RCC 7860 (cell line): ENCODE measurements around the gene PBX1.
"Not testable (repeated sequence)": the region's sequence is repeated elsewhere in the genome, so short reads cannot be mapped to it uniquely, and the experiment has no call there.

Experiments used
- DNase-seq: peaks from one replicate; pipeline ENCODE4 v3.0.0-alpha.2; 2015; ENCODE audit warnings: low spot score
- FAIRE-seq: peaks from 2 replicates; lab custom pipeline; 2012; peaks lifted over from hg19 to GRCh38; lab: Jason Lieb, UNC

PBX1 gene

GRCh38 chr1:164558461-164559341 lies at the start of gene PBX1:
TSS of gene PBX1 (plus strand) at chr1:164559184.
- DNase-seq (peak; percentile 86), FAIRE-seq (peak; percentile 81)

GRCh38 chr1:164510435-164510834 lies 48.5 kb upstream of the PBX1 start:
- no peak for FAIRE-seq
- no peak for DNase-seq

- DNase-seq (no peak), FAIRE-seq (no peak)
Measured at GRCh38 chr1:164511001-164511705, 47.8 kb upstream of the PBX1 start.

GRCh38 chr1:164515231-164515630 lies 43.8 kb upstream of the PBX1 start:
- FAIRE-seq, result no peak
- DNase-seq, result no peak

GRCh38 chr1:164515711-164516331 lies 43.2 kb upstream of the PBX1 start:
- DNase-seq (no peak), FAIRE-seq (no peak)

GRCh38 chr1:164516591-164516990 lies 42.4 kb upstream of the PBX1 start:
- no peak for DNase-seq
- no peak for FAIRE-seq

- no peak for DNase-seq
- FAIRE-seq, result no peak
Measured at GRCh38 chr1:164518692-164519332, 40.2 kb upstream of the PBX1 start.

GRCh38 chr1:164519426-164519825 lies 39.6 kb upstream of the PBX1 start:
- FAIRE-seq (no peak), DNase-seq (no peak)

GRCh38 chr1:164524810-164525209 lies 34.2 kb upstream of the PBX1 start:
- FAIRE-seq, result no peak
- DNase-seq, result no peak

GRCh38 chr1:164534863-164535610 lies 23.9 kb upstream of the PBX1 start:
- no peak for FAIRE-seq

GRCh38 chr1:164552463-164552988 lies 6.5 kb upstream of the PBX1 start:
- FAIRE-seq, result not testable (repeated sequence)

More at GRCh38 chr1:164534863-164535610, 23.9 kb upstream of the PBX1 start:
- no peak for DNase-seq

GRCh38 chr1:164557270-164557669 lies 1.7 kb upstream of the PBX1 start:
- no peak for FAIRE-seq
- no peak for DNase-seq

More at GRCh38 chr1:164552463-164552988, 6.5 kb upstream of the PBX1 start:
- not testable (repeated sequence) for DNase-seq

GRCh38 chr1:164559342-164560051 lies 513 bp downstream of the PBX1 start:
- no peak for FAIRE-seq
- DNase-seq, result no peak

- FAIRE-seq, result no peak
- DNase-seq, result no peak
Measured at GRCh38 chr1:164560121-164560541, 1.1 kb downstream of the PBX1 start.

GRCh38 chr1:164560556-164560955 lies 1.6 kb downstream of the PBX1 start:
- no peak for DNase-seq
- FAIRE-seq, result no peak

- no peak for DNase-seq
- no peak for FAIRE-seq
Measured at GRCh38 chr1:164561007-164561406, 2.0 kb downstream of the PBX1 start.

- FAIRE-seq, result no peak
- no peak for DNase-seq
Measured at GRCh38 chr1:164561472-164561871, 2.5 kb downstream of the PBX1 start.

- FAIRE-seq (no peak), DNase-seq (no peak)
Measured at GRCh38 chr1:164562061-164562460, 3.1 kb downstream of the PBX1 start.

GRCh38 chr1:164562511-164562910 lies 3.5 kb downstream of the PBX1 start:
- no peak for DNase-seq
- no peak for FAIRE-seq
